ENCODE data around the gene SIPA1.

DNA sequence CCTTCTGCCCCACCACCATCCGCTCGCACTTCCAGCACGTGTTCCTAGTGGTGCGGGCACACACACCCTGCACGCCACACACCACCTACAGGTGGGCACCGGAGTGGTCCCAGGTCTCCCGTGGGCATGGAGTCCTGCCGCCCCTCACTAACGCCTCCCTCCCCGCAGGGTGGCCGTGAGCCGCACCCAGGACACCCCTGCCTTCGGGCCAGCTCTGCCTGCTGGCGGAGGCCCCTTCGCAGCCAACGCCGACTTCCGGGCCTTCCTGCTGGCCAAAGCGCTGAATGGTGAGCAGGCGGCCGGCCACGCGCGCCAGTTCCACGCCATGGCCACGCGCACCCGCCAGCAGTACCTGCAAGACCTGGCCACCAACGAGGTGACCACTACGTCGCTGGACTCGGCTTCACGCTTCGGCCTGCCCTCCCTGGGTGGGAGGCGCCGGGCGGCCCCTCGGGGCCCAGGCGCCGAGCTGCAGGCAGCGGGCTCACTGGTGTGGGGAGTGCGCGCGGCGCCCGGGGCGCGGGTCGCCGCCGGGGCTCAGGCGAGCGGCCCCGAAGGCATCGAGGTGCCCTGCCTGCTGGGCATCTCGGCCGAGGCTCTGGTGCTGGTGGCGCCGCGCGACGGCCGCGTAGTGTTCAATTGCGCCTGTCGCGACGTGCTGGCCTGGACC lies 8.5 kb downstream of the SIPA1 start:
- no peak for TF ChIP-seq EZH2phosphoT487 (IDR thresholded peaks at IDR 0.05; ENCODE audit: borderline replicate concordance)
- TF ChIP-seq ZNF274 (IDR thresholded peaks at IDR 0.05; ENCODE audit: low read depth, low read length), result no peak
- TF ChIP-seq, protein P1, sequence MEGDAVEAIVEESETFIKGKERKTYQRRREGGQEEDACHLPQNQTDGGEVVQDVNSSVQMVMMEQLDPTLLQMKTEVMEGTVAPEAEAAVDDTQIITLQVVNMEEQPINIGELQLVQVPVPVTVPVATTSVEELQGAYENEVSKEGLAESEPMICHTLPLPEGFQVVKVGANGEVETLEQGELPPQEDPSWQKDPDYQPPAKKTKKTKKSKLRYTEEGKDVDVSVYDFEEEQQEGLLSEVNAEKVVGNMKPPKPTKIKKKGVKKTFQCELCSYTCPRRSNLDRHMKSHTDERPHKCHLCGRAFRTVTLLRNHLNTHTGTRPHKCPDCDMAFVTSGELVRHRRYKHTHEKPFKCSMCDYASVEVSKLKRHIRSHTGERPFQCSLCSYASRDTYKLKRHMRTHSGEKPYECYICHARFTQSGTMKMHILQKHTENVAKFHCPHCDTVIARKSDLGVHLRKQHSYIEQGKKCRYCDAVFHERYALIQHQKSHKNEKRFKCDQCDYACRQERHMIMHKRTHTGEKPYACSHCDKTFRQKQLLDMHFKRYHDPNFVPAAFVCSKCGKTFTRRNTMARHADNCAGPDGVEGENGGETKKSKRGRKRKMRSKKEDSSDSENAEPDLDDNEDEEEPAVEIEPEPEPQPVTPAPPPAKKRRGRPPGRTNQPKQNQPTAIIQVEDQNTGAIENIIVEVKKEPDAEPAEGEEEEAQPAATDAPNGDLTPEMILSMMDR (IDR thresholded peaks at IDR 0.05 in 2 of 3, conservative IDR thresholded peaks at IDR 0.05 in 1 of 3; ENCODE audit: borderline replicate concordance in 1 of 3, insufficient read depth in 1 of 3, low read depth in 2 of 3, low read length in 2 of 3), result no peak
- TF ChIP-seq EZH2 (IDR thresholded peaks at IDR 0.05), result no peak

All from HCT116 (cell line).